HepG2 (cell line): ENCODE measurements around the gene TMEM255B. TPM values are rescaled to one million over a fixed set of nuclear protein-coding genes. Genes with fewer than 3 reads are reported as not detected.

Experiments used
- ATF2 ChIP-seq: sonication (generic); formaldehyde crosslinking; IDR thresholded peaks from 2 replicates; pipeline ENCODE4 v1.4.0; 2020; ENCODE audit warnings: missing genetic modification reagents
- HNF1A ChIP-seq, 2 experiments: sonication (generic) in 1 of 2; formaldehyde crosslinking in 1 of 2; IDR thresholded peaks; 2 replicates each; pipeline versions ENCODE4 v1.4.0 to v1.6.1; 2016 to 2020; ENCODE audit warnings: borderline replicate concordance in 1 of 2, low read depth in 1 of 2, mild to moderate bottlenecking in 1 of 2, missing genetic modification reagents in 1 of 2
- JARID2 ChIP-seq: sonication (generic); formaldehyde crosslinking; IDR thresholded peaks from 2 replicates; pipeline ENCODE4 v1.8.1; 2023; ENCODE audit warnings: missing genetic modification reagents, inconsistent platforms; ENCODE audit not compliant: insufficient replicate concordance
- KDM1A ChIP-seq: IDR thresholded peaks from 2 replicates; pipeline ENCODE4 v1.6.1; 2016; ENCODE audit warnings: missing compliant biosample characterization
- MEIS2 ChIP-seq: sonication (generic); formaldehyde crosslinking; IDR thresholded peaks from 2 replicates; pipeline ENCODE4 v1.9.0; 2021; ENCODE audit warnings: mild to moderate bottlenecking, missing genetic modification reagents
- MXD1 ChIP-seq: sonication (generic); formaldehyde crosslinking; IDR thresholded peaks from 2 replicates; pipeline ENCODE4 v1.4.0; 2020; ENCODE audit warnings: mild to moderate bottlenecking, missing genetic modification reagents
- NFKBIZ ChIP-seq: IDR thresholded peaks from 2 replicates; pipeline ENCODE4 v1.6.1; 2018; ENCODE audit warnings: missing genetic modification reagents, missing compliant biosample characterization
- NPAS2 ChIP-seq: sonication (generic); formaldehyde crosslinking; IDR thresholded peaks from 2 replicates; pipeline ENCODE4 v1.8.0; 2022; ENCODE audit warnings: mild to moderate bottlenecking, missing genetic modification reagents, borderline replicate concordance
- POLR2AphosphoS5 ChIP-seq: IDR thresholded peaks from 2 replicates; pipeline ENCODE4 v1.6.1; 2012; ENCODE audit warnings: low read depth, low read length
- PRDM4 ChIP-seq: sonication (generic); formaldehyde crosslinking; IDR thresholded peaks from 2 replicates; pipeline ENCODE4 v1.9.0; 2021; ENCODE audit warnings: missing genetic modification reagents, borderline replicate concordance
- TEAD3 ChIP-seq: optimal IDR thresholded peaks from 2 replicates; pipeline ENCODE3; 2016; ENCODE audit warnings: borderline replicate concordance
- ZFP36L1 ChIP-seq: sonication (generic); formaldehyde crosslinking; IDR thresholded peaks from 2 replicates; pipeline ENCODE4 v1.8.0; 2022; ENCODE audit warnings: mild to moderate bottlenecking, missing genetic modification reagents, moderate library complexity
- ZFX ChIP-seq: sonication (generic); formaldehyde crosslinking; IDR thresholded peaks from 2 replicates; pipeline ENCODE4 v1.4.0; 2020; ENCODE audit warnings: mild to moderate bottlenecking, low read depth, missing genetic modification reagents, moderate library complexity
- ZNF383 ChIP-seq: sonication (generic); formaldehyde crosslinking; IDR thresholded peaks from 2 replicates; pipeline ENCODE4 v1.4.0; 2020; ENCODE audit warnings: missing genetic modification reagents, mild to moderate bottlenecking, borderline replicate concordance
- ZNF687 ChIP-seq: sonication (generic); formaldehyde crosslinking; IDR thresholded peaks from 2 replicates; pipeline ENCODE4 v1.5.1; 2020; ENCODE audit warnings: mild to moderate bottlenecking, missing genetic modification reagents, moderate library complexity
- ZNF720 ChIP-seq: sonication (generic); formaldehyde crosslinking; IDR thresholded peaks from 2 replicates; pipeline ENCODE4 v1.4.0; 2020; ENCODE audit warnings: missing genetic modification reagents
- polyA plus RNA-seq, 8 experiments: library from polyadenylated mRNA; depleted of rRNA in 3 of 8; stranded (reverse) in 7 of 8; unstranded in 1 of 8; fragments of >200 nt; fragmentation: Illumina TruSeq in 4 of 8; extraction: Trizol in 4 of 8; gene quantifications; 2 replicates each; pipeline versions ENCODE4 v1.2.1 to v1.2.3, GENCODE V29; 2011 to 2016; ENCODE audit warnings: low read depth in 4 of 8, missing spikeins in 1 of 8, mixed read lengths in 1 of 8; ENCODE audit not compliant: insufficient read depth in 1 of 8
- total RNA-seq, 5 experiments: library from RNA; depleted of rRNA; stranded (reverse); fragments of >200 nt; fragmentation: Illumina TruSeq; extraction: Trizol; gene quantifications; 2 replicates each; pipeline ENCODE4 v1.2.3, GENCODE V29; 2016; ENCODE audit warnings: low read depth in 1 of 5

The TMEM255B gene
- total and polyA plus RNA-seq, 2 of the 13 experiments (the other 11 are each of a cell fraction or from before 2014, with no cell fraction given) = not detected

- TF ChIP-seq ZNF687 (CRISPR knock-in tag) (peak; percentile 82), PRDM4 (CRISPR knock-in tag) (no peak), ATF2 (no peak), ZNF383 (CRISPR knock-in tag) (no peak), MEIS2 (CRISPR knock-in tag) (no peak), JARID2 (no peak), HNF1A (IDR thresholded peaks at IDR 0.05; ENCODE audit: low read depth) (no peak), HNF1A (CRISPR knock-in tag; IDR thresholded peaks at IDR 0.05; ENCODE audit: borderline replicate concordance) (0 out of 2 replicates have a peak, but pooled peaks have one; percentile 34), ZNF720 (CRISPR knock-in tag) (no peak), NFKBIZ (no peak), POLR2AphosphoS5 (peak; percentile 45; the same call in 1 of the 2 replicates), NPAS2 (CRISPR knock-in tag) (no peak), KDM1A (no peak), MXD1 (no peak), ZFP36L1 (no peak), TEAD3 (CRISPR knock-in tag) (peak; percentile 69), ZFX (peak; percentile 47)
These were observed 17.0 kb upstream of the TMEM255B start (continued) for GRCh38 chr13:113742000-113742441.
